Right lobe of liver (tissue), 4 donors: Measurements from ENCODE around the gene DNMT3A.

Experiments used
- POLR2A ChIP-seq: fragments of 450-650 bp; IDR thresholded peaks from one replicate; pipeline ENCODE4 v1.6.1; 2017; ENCODE audit warnings: antibody characterized with exemption, mild to moderate bottlenecking
- TF ChIP-seq, protein P1 (sequence below), 4 donors: fragments of 200-600 bp in 3 of 4; fragments of 450-650 bp in 1 of 4; IDR thresholded peaks; one replicate each; pipeline versions ENCODE4 v1.5.1 to v1.8.0; 2016 to 2022; ENCODE audit warnings: antibody characterized with exemption in 4 of 4, mild to moderate bottlenecking in 2 of 4
- donor health status: DM: no; HTN: no; CAD: no.
- donor health status: DM: no; HTN: no; CAD: no.
- donor health status: DM: no; HTN: yes; CAD: no.

DNA sequence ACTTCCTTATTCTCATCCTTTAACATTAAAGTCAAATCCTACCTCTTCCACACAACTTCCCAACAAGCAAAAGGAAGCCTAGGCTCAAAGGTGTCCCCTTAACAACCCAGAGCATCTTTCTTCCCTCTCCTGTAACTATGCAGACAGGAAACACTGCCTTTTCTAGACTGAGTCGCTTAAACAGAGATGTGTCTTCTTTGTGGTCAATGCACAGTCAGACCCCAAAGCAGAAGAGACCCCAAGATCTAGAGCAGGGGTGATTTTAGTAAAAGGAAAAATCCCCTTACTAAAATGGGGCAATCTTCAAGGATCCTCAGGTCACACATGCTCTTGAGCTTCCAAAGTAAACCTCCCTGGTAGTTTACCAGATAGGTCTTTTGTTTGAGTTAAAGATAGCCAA lies 86.8 kb downstream of the DNMT3A start:
- TF ChIP-seq, protein P1, sequence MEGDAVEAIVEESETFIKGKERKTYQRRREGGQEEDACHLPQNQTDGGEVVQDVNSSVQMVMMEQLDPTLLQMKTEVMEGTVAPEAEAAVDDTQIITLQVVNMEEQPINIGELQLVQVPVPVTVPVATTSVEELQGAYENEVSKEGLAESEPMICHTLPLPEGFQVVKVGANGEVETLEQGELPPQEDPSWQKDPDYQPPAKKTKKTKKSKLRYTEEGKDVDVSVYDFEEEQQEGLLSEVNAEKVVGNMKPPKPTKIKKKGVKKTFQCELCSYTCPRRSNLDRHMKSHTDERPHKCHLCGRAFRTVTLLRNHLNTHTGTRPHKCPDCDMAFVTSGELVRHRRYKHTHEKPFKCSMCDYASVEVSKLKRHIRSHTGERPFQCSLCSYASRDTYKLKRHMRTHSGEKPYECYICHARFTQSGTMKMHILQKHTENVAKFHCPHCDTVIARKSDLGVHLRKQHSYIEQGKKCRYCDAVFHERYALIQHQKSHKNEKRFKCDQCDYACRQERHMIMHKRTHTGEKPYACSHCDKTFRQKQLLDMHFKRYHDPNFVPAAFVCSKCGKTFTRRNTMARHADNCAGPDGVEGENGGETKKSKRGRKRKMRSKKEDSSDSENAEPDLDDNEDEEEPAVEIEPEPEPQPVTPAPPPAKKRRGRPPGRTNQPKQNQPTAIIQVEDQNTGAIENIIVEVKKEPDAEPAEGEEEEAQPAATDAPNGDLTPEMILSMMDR (IDR thresholded peaks at IDR 0.05): no peak
- no peak for TF ChIP-seq POLR2A
